ENCODE measurements around the gene GHRHR. TPM values are rescaled to one million over a fixed set of nuclear protein-coding genes. Genes with fewer than 3 reads are reported as not detected.
A peak's percentile ranks its signal among the peaks of the same experiment; 100 is the strongest.

The GHRHR gene
- total RNA-seq, 4 donors from 2014 or later: not detected

GRCh38 chr7:30921540-30922401 is 42.0 kb upstream of the GHRHR start:
- peaks cover 0 to 52% of the 10 kb centered on the region in 2 donors for H3K36me3 ChIP-seq
- no peak overlapping the region for H3K4me3 ChIP-seq
- peaks cover 0 to 59% (median 39%) of the 10 kb centered on the region in 3 donors for H3K4me1 ChIP-seq
- H3K27me3 ChIP-seq: no peaks in the 10 kb centered on the region
- peak overlapping the region; percentile 43 to 88 (median 86) for H3K27ac ChIP-seq
- H3K9me3 ChIP-seq: peaks cover 0 to under 1% (median 0%) of the 10 kb centered on the region in 3 donors
- ATAC-seq: no peak
- WGBS, 2 donors (ENCODE audit: low coverage in 1 of 2): 14 to 49% methylated on average over 1 to 3 of the region's 19 CpGs
- TF ChIP-seq EP300 (IDR thresholded peaks at IDR 0.05): no peak
- TF ChIP-seq POLR2A (IDR thresholded peaks at IDR 0.05): no peak
- no peak for TF ChIP-seq POLR2AphosphoS5 (IDR thresholded peaks at IDR 0.05)
- TF ChIP-seq CTCF (IDR thresholded peaks at IDR 0.05): no peak

GRCh38 chr7:30922596-30922995 is 41.2 kb upstream of the GHRHR start:
- Histone ChIP-seq H3K9me3 (peaks cover 0 to 8% (median 0%) of the 10 kb centered on the region in 3 donors), H3K27ac (peak overlapping the region in 3 of 4 donors; percentile 85 to 88 (median 88)), H3K4me3 (no peak overlapping the region), H3K27me3 (no peaks in the 10 kb centered on the region), H3K4me1 (peaks cover 0 to 51% (median 32%) of the 10 kb centered on the region in 3 donors), H3K36me3 (peaks cover 0 to 60% of the 10 kb centered on the region in 2 donors)
- ATAC-seq: no peak
- TF ChIP-seq EP300 (IDR thresholded peaks at IDR 0.05) (no peak), CTCF (IDR thresholded peaks at IDR 0.05) (no peak), POLR2A (IDR thresholded peaks at IDR 0.05) (no peak), POLR2AphosphoS5 (IDR thresholded peaks at IDR 0.05) (no peak)
- 100% methylated on average over 1 of the region's 9 CpGs; no CpG with 5 or more reads in 1 of the 2 donors for WGBS, 2 donors (ENCODE audit: low coverage in 1 of 2)

GRCh38 chr7:30923009-30923773 is 40.6 kb upstream of the GHRHR start:
- TF ChIP-seq POLR2AphosphoS5 (IDR thresholded peaks at IDR 0.05): no peak
- no peak for TF ChIP-seq POLR2A (IDR thresholded peaks at IDR 0.05)
- no peak for TF ChIP-seq CTCF (IDR thresholded peaks at IDR 0.05)
- no peak for TF ChIP-seq EP300 (IDR thresholded peaks at IDR 0.05)
- no peak overlapping the region for H3K4me3 ChIP-seq
- H3K9me3 ChIP-seq: peaks cover 0 to 9% (median 0%) of the 10 kb centered on the region in 3 donors
- H3K36me3 ChIP-seq: peaks cover 0 to 63% of the 10 kb centered on the region in 2 donors
- WGBS, 2 donors (ENCODE audit: low coverage in 1 of 2): 93% methylated on average over 6 of the region's 19 CpGs; no CpG with 5 or more reads in 1 of the 2 donors
- peaks cover 0 to 45% (median 32%) of the 10 kb centered on the region in 3 donors for H3K4me1 ChIP-seq
- ATAC-seq: no peak
- no peaks in the 10 kb centered on the region for H3K27me3 ChIP-seq
- peak overlapping the region in 3 of 4 donors; percentile 85 to 88 (median 88) for H3K27ac ChIP-seq

GRCh38 chr7:30923774-30924413 is 39.9 kb upstream of the GHRHR start:
- Histone ChIP-seq H3K4me1 (peaks cover 0 to 38% (median 25%) of the 10 kb centered on the region in 3 donors), H3K9me3 (peaks cover 0 to 9% (median 0%) of the 10 kb centered on the region in 3 donors), H3K36me3 (peaks cover 0 to 64% of the 10 kb centered on the region in 2 donors), H3K27ac (peak overlapping the region in 2 of 4 donors; percentile 85 to 88), H3K4me3 (no peak overlapping the region), H3K27me3 (no peaks in the 10 kb centered on the region)
- WGBS, 2 donors (ENCODE audit: low coverage in 1 of 2): 80% methylated on average over 1 of the region's 13 CpGs; no CpG with 5 or more reads in 1 of the 2 donors
- no peak for ATAC-seq
- no peak for TF ChIP-seq POLR2AphosphoS5 (IDR thresholded peaks at IDR 0.05)
- TF ChIP-seq EP300 (IDR thresholded peaks at IDR 0.05): no peak
- TF ChIP-seq CTCF (IDR thresholded peaks at IDR 0.05): no peak
- TF ChIP-seq POLR2A (IDR thresholded peaks at IDR 0.05): no peak
